Sigmoid colon (tissue), 4 donors: ENCODE data around the gene IQCK.

Experiments used
- POLR2AphosphoS5 ChIP-seq, 4 donors: sonication (generic); formaldehyde crosslinking; IDR thresholded peaks; one replicate each; pipeline ENCODE4 v1.6.1; 2017; ENCODE audit warnings: antibody characterized with exemption in 4 of 4
- TF ChIP-seq, protein P1 (sequence below), 4 experiments: fragments of 450-650 bp in 3 of 4; fragments of 200-600 bp in 1 of 4; IDR thresholded peaks; one replicate each; pipeline ENCODE4 v1.5.1; 2016 to 2019; ENCODE audit warnings: antibody characterized with exemption in 4 of 4, mild to moderate bottlenecking in 3 of 4, moderate library complexity in 2 of 4

DNA sequence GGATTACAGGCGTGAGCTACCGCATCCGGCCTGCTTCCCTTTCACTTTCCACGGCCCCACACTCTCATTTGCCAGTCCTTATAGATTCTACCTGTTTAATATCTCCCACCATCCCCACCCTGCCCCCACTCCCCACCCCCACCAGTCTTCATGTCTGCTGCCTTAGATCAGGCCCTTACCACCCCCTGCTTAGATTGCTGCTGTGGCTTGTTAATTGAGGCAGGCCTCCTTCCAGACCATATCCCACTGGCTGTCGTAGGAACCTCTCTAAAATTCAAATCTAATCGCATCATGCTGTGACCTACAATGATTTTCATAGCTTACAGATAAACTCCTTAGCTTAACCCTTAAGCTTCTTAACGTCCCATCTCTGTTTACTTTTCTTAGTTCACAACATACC lies 4.9 kb downstream of the IQCK start:
- TF ChIP-seq, protein P1, sequence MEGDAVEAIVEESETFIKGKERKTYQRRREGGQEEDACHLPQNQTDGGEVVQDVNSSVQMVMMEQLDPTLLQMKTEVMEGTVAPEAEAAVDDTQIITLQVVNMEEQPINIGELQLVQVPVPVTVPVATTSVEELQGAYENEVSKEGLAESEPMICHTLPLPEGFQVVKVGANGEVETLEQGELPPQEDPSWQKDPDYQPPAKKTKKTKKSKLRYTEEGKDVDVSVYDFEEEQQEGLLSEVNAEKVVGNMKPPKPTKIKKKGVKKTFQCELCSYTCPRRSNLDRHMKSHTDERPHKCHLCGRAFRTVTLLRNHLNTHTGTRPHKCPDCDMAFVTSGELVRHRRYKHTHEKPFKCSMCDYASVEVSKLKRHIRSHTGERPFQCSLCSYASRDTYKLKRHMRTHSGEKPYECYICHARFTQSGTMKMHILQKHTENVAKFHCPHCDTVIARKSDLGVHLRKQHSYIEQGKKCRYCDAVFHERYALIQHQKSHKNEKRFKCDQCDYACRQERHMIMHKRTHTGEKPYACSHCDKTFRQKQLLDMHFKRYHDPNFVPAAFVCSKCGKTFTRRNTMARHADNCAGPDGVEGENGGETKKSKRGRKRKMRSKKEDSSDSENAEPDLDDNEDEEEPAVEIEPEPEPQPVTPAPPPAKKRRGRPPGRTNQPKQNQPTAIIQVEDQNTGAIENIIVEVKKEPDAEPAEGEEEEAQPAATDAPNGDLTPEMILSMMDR (IDR thresholded peaks at IDR 0.05) = no peak
- no peak for TF ChIP-seq POLR2AphosphoS5 (IDR thresholded peaks at IDR 0.05)
